Vagina (tissue), 2 donors: ENCODE measurements around the gene CATSPER3. TPM values are rescaled to one million over a fixed set of nuclear protein-coding genes. Genes with fewer than 3 reads are reported as not detected.
A peak's percentile ranks its signal among the peaks of the same experiment; 100 is the strongest.

Experiments
- DNase-seq, 2 donors: peaks; one replicate each; pipeline ENCODE4 v3.0.0-alpha.2; 2017; ENCODE audit errors: extremely low spot score in 2 of 2
- H3K27ac ChIP-seq: fragments of 200-600 bp; sonication (generic); one replicate; pipeline ENCODE4 v1.5.1; 2019
- H3K27me3 ChIP-seq: fragments of 200-600 bp; sonication (generic); one replicate; pipeline ENCODE4 v1.5.1; 2019
- H3K36me3 ChIP-seq, 2 donors: fragments of 200-600 bp; sonication (generic); one replicate each; pipeline ENCODE4 v1.5.1; 2017 to 2019
- H3K4me1 ChIP-seq: fragments of 200-600 bp; sonication (generic); one replicate; pipeline ENCODE4 v1.5.1; 2019
- H3K4me3 ChIP-seq, 2 donors: fragments of 200-600 bp; sonication (generic); 1 replicate in 1 of 2; 2 replicates in 1 of 2; pipeline ENCODE4 v1.5.1; 2016 to 2019
- H3K9me3 ChIP-seq: fragments of 200-600 bp; sonication (generic); one replicate; pipeline ENCODE4 v1.5.1; 2019
- POLR2A ChIP-seq, 2 donors: fragments of 450-650 bp; IDR thresholded peaks; one replicate each; pipeline ENCODE4 v1.6.1; 2017; ENCODE audit warnings: antibody characterized with exemption in 2 of 2, mild to moderate bottlenecking in 2 of 2, moderate library complexity in 2 of 2
- POLR2AphosphoS5 ChIP-seq, 2 donors: sonication (generic); formaldehyde crosslinking; IDR thresholded peaks; one replicate each; pipeline ENCODE4 v1.9.0; 2017; ENCODE audit warnings: antibody characterized with exemption in 2 of 2, mild to moderate bottlenecking in 2 of 2, low read depth in 1 of 2; ENCODE audit not compliant: insufficient read depth in 1 of 2
- intact Hi-C: fragments of 100-400 bp; cut with DNase I; formaldehyde crosslinking; loops from one replicate; pipeline ENCODE4 v1.15.1; 2023
- total RNA-seq: library from RNA; depleted of rRNA; stranded (reverse); fragments of >200 nt; gene quantifications from one replicate; pipeline ENCODE4 v1.2.3, GENCODE V29; 2016
- TF ChIP-seq, protein P1 (sequence below), 3 experiments: fragments of 450-650 bp in 2 of 3; fragments of 200-600 bp in 1 of 3; sonication (generic) in 1 of 3; IDR thresholded peaks; one replicate each; pipeline ENCODE4 v1.5.1; 2017 to 2019; ENCODE audit warnings: antibody characterized with exemption in 3 of 3, mild to moderate bottlenecking in 2 of 3, moderate library complexity in 2 of 3

The CATSPER3 gene
- total RNA-seq, 1 donor from 2014 or later, result not detected

DNA sequence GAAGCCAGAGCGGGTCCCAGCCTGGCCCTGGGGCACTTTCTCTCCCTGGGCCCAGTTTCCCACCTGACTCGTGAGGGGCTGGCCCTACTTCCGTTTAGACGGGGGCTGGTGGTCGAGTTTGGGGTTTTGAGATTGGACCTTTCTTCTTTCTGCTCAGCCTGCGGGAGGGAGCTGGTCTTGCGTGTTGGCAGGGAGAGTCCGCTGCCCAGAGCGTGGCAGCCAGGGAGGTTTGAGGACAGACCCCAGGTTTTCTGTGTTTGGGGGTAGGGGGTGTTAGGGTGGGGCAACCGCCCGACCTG, 72.3 kb downstream of the CATSPER3 start:
- DNase-seq, result no peak

DNA sequence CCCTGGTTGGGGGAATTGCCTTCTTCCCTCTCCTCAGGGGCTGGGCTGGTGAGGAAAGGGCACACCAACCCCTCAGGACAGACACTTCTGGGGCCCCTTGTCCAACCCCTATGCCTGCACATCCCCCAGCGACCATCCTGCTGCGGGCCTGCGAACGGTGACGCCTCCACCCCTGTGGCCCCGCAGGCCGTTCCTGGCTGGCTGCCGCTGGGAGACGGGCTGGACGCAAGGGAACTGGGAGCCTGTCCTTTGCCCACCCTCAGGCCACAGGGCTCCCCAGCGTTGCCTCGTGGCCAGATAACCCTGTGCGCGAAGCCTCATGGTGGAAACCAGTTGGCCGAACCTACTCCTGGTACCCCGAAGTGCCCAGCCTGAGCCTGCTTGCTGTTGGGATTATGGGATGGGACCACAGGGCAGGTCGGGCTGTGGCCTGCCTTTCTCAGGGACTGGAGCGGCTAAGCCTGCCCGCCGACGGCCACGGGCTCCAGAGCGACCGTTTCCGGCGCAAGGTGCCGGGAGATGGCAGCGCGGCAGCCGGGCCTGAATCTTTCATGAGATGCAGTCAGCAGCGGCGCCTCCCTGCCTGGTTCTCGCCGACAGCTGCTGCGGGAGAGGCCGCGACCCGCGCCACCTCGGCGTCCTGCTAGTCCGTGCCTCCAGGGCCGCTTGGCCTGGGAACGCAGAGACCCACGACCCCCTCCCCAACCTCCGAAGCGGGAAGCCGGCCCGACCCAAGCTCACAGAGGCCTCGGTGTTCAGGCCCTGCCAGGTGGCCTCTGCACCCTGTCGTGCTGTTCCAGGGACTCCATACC, 72.8 kb downstream of the CATSPER3 start:
- Histone ChIP-seq H3K27ac (no peak overlapping the region), H3K36me3 (no peaks in the 10 kb centered on the region), H3K27me3 (peaks cover 6% of the 10 kb centered on the region), H3K4me1 (peaks cover 18% of the 10 kb centered on the region), H3K4me3 (peak overlapping the region in 1 of 2 donors; percentile 51), H3K9me3 (no peaks in the 10 kb centered on the region)
- no peak for DNase-seq
- TF ChIP-seq POLR2A (IDR thresholded peaks at IDR 0.05) (no peak), POLR2AphosphoS5 (IDR thresholded peaks at IDR 0.05; ENCODE audit: insufficient read depth in 1 of 2, low read depth in 1 of 2) (no peak)
- TF ChIP-seq, protein P1, sequence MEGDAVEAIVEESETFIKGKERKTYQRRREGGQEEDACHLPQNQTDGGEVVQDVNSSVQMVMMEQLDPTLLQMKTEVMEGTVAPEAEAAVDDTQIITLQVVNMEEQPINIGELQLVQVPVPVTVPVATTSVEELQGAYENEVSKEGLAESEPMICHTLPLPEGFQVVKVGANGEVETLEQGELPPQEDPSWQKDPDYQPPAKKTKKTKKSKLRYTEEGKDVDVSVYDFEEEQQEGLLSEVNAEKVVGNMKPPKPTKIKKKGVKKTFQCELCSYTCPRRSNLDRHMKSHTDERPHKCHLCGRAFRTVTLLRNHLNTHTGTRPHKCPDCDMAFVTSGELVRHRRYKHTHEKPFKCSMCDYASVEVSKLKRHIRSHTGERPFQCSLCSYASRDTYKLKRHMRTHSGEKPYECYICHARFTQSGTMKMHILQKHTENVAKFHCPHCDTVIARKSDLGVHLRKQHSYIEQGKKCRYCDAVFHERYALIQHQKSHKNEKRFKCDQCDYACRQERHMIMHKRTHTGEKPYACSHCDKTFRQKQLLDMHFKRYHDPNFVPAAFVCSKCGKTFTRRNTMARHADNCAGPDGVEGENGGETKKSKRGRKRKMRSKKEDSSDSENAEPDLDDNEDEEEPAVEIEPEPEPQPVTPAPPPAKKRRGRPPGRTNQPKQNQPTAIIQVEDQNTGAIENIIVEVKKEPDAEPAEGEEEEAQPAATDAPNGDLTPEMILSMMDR (IDR thresholded peaks at IDR 0.05), result no peak
- intact Hi-C loops, result no loop called here

More for the DNA sequence above, 72.3 kb downstream of the CATSPER3 start:
- Histone ChIP-seq H3K9me3 (no peaks in the 10 kb centered on the region), H3K27me3 (peaks cover 6% of the 10 kb centered on the region), H3K27ac (peak overlapping the region; percentile 95), H3K4me3 (peak overlapping the region in 1 of 2 donors; percentile 51), H3K36me3 (no peaks in the 10 kb centered on the region), H3K4me1 (peaks cover 24% of the 10 kb centered on the region)
- intact Hi-C loops, result no loop called here
- TF ChIP-seq POLR2A (IDR thresholded peaks at IDR 0.05), result no peak
- TF ChIP-seq, protein P1 (IDR thresholded peaks at IDR 0.05), result no peak
- TF ChIP-seq POLR2AphosphoS5 (IDR thresholded peaks at IDR 0.05; ENCODE audit: insufficient read depth in 1 of 2, low read depth in 1 of 2), result no peak

- Histone ChIP-seq H3K27me3 (peaks cover 6% of the 10 kb centered on the region), H3K4me1 (peaks cover 18% of the 10 kb centered on the region), H3K9me3 (no peaks in the 10 kb centered on the region), H3K4me3 (no peak overlapping the region), H3K27ac (no peak overlapping the region), H3K36me3 (no peaks in the 10 kb centered on the region)
- intact Hi-C loops, result no loop called here
- no peak for DNase-seq
- TF ChIP-seq, protein P1 (IDR thresholded peaks at IDR 0.05), result no peak
- TF ChIP-seq POLR2A (IDR thresholded peaks at IDR 0.05), result no peak
- TF ChIP-seq POLR2AphosphoS5 (IDR thresholded peaks at IDR 0.05; ENCODE audit: insufficient read depth in 1 of 2, low read depth in 1 of 2), result no peak
These were observed 73.5 kb downstream of the CATSPER3 start for GRCh38 chr5:135041145-135041587.

DNA sequence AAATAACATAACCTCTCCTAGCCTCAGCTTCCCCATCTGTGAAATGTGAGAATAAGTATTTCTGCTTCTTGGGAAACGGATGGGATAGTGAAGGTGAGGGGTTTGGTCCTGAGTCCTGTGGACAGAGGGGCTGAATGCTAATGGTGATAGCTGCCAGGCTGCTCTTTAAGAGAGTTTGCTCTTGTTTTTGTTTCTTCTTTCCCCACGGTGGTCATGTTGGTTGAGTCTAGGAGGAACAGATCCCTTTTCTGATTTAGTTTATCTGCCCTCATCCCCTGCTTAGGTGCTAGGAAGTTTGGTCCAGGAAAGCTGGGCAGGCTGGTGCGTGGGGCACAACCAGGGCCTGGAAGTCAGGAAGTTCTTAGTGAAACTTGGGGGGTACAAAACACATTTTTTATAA, 74.0 kb downstream of the CATSPER3 start:
- DNase-seq, result no peak
- Histone ChIP-seq H3K36me3 (no peaks in the 10 kb centered on the region), H3K9me3 (no peaks in the 10 kb centered on the region), H3K27ac (no peak overlapping the region), H3K27me3 (peaks cover 6% of the 10 kb centered on the region), H3K4me3 (no peak overlapping the region), H3K4me1 (peaks cover 18% of the 10 kb centered on the region)
- intact Hi-C loops, result no loop called here
- TF ChIP-seq, protein P1 (IDR thresholded peaks at IDR 0.05), result no peak
- no peak for TF ChIP-seq POLR2AphosphoS5 (IDR thresholded peaks at IDR 0.05; ENCODE audit: insufficient read depth in 1 of 2, low read depth in 1 of 2)
- TF ChIP-seq POLR2A (IDR thresholded peaks at IDR 0.05), result no peak

- intact Hi-C loops, result no loop called here
- peaks cover 6% of the 10 kb centered on the region for H3K27me3 ChIP-seq
- no peaks in the 10 kb centered on the region for H3K36me3 ChIP-seq
- H3K4me3 ChIP-seq, result no peak overlapping the region
- H3K27ac ChIP-seq, result no peak overlapping the region
- TF ChIP-seq POLR2AphosphoS5 (IDR thresholded peaks at IDR 0.05; ENCODE audit: insufficient read depth in 1 of 2, low read depth in 1 of 2), result no peak
- TF ChIP-seq, protein P1 (IDR thresholded peaks at IDR 0.05), result no peak
- TF ChIP-seq POLR2A (IDR thresholded peaks at IDR 0.05), result no peak
- H3K4me1 ChIP-seq, result peaks cover 22% of the 10 kb centered on the region
- H3K9me3 ChIP-seq, result no peaks in the 10 kb centered on the region
- no peak for DNase-seq
These were observed 74.9 kb downstream of the CATSPER3 start for GRCh38 chr5:135042595-135042994.
